NCI-H69 (cell line): Measurements from ENCODE around the gene SGCD.
A peak's percentile ranks its signal among the peaks of the same experiment; 100 is the strongest.

Experiments used
- DNase-seq: peaks from one replicate; lab custom pipeline; 2025; lab: John Stamatoyannopoulos, UW

The SGCD gene

DNA sequence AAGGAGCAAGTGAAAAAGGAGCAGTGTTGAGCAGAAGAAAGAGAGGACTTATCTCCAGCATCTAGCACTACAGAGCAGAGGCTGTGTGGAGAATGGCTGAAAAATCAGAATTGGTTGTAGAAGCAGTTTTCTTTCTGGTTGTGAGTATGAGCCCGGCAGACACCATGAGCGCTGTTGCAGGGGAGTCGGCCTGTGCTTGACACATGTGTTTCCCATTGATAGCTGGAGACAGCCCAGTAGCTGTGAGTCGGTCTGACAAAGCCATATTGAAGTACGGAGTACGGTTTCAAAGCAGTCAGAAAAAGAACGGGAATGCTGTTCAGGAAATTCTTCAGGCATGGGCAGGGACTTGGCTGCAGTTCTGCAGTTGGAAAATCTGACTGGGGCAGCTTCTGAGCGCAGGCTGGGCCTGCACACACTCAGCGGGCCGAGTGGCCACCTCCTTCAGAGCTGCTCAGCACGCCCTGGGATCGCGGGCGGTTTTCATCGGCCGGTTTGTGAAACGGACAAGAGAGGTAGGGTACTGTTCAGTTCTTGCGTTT is at the start of gene SGCD:
Gene SGCD (plus strand): TSS at position 447 of the 542 bp plus-strand sequence.
- DNase-seq: peak; percentile 84

DNA sequence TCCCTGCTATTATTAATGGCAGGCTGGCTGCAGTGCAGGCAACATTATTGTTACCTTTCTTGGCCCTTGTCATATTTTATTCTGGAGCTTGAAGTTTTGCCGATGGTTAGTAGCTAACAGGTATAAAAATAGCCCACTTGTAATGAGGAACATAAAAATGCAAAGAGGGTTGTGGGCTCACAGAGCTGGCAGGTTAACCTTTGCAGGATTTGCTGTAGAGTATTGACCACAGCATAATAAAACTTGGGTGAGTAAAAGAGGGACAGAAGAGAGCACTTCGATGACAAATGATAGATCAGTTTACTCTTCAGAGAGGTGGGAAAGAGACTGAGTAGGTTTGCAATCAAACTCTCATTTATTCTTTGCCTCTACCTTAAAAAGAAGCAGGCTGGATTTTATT is 49.7 kb upstream of the SGCD start:
- no peak for DNase-seq

- DNase-seq: peak; percentile 93
These were observed 31.5 kb upstream of the SGCD start for GRCh38 chr5:156295431-156295830.

DNA sequence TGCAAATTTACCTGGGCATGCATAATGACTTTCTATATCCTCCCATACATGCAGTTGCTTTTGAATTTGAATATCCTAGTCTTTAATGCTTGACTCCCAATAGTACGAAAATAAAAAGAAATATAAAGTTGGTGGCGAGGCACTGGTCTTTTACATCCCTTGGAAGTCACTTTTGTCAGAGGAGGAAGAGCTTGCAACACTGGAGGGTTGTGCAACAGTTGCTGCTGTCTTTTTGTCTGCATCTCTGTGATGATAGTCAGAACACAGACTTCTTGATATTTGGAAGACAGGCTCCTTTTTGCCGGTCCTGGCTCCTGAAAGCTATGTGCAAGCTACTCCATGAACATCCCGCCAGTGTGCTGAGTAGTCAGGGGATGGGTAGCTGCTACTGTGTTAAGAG is 16.8 kb upstream of the SGCD start:
- DNase-seq: no peak

DNA sequence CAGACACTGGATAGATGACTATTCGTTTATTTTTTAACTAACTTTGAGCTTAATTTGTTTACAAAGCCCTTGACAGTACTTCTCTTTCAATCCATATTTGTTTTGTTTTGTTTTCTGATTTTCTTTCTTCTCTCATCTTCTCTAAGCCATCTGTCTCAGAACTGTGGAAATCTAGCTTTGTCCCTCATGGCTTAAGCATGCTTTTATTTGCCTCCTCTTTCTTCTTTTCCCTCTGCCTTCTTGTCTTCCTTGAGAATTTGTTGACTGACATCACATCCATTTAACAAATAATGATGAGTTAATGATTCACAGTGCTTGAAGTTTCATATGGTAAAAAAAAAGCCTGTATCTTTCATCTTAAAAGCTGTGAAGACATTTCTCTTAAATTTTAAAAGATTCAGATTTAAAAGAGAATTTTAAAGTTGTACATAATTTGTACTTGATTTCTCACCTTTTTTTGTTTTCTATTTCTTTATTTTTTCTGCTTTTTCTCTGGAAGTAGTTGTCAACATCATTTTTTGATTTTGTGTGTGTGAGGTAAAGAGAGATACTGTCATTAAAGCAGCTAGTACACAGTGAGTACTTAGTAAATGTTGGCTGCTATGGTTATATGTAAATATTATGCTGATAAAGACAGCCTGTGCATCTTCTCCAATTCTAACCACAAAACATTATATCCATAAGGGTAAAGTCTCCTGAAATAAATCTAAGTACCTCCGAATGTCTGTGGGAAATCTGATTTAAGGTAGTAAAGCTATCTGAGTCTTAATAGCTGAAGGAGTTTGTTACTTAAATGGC is 13.9 kb upstream of the SGCD start:
- peak; percentile 29 for DNase-seq

DNA sequence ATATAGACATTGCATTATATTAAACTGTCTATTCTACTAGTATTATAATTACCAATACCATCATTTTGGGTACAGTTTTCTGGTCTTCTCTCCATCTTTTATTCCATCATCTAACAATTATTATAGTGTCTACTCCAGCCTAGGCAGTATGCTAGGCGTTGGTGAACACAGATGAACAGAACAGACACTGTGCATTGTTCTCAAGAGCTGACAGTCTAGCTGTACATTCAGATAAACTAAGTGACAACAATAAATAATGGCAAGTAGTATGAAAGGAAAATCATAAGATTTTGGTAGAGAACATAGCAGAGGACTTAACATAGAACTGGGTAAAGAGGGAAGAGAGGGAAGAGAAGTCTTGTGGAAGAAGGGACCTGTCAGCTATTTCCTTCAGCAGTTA is 12.5 kb upstream of the SGCD start:
- DNase-seq: no peak

DNA sequence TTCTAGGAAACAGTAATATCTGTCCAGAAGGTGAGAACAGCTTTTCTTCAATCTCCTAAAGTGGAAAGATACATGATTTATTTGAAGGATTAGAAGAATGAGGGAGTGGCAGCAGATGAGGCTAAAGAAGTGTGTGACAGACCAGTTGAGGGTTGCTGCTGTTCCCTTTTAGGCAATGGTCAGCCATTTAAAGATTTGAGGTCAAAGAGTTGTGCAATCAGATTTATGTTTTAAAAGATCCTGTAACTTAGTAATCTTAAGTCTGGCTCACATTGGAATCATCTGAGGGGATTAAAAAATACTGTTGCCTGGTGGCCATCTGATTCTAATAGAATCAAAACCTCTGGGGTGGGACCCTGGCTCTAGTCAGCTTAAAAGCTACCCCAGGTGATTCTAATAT is 4.3 kb upstream of the SGCD start:
- DNase-seq: no peak

DNA sequence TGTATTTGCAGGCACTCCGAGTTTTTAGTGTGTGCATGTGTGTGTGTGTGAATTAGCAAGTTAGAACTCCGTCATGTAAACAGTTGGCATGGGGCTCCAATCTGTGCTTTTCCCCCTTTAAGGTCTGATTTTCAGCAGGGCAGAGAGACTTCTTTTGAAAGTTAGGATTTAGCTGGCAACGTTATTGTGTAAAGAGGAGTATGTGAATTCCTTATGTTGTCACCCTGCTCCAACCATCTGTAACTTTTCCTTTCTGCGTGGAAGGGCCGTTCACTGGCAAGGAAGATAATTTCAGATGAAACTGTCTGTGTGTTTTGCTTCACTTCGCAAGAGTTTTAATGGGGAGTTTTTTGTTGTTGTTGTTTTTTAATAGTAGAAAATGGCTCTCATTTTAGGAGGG is 332 bp downstream of the SGCD start:
- peak; percentile 55 for DNase-seq

GRCh38 chr5:156328161-156328560 is 1.2 kb downstream of the SGCD start:
- peak; percentile 36 for DNase-seq

DNA sequence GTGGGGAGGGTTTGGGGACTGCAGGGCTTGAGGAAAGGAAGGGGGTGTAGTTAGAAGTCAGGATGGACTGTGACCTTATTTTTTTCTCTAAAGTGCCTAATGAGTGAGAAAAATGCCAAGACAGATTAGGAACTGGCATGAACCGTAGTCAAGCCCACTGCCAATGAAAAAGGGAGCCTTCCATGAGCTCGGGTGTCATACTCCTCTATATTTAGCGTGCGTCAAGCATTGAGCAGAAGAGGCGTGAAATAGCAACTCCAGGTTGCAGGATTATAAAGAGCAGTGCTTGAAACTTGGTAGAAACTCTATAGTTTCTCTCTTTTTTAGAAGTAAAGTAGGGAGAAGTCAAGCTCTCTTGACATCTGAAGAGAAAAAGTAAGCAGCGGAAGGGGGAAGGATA is 1.8 kb downstream of the SGCD start:
- no peak for DNase-seq

DNA sequence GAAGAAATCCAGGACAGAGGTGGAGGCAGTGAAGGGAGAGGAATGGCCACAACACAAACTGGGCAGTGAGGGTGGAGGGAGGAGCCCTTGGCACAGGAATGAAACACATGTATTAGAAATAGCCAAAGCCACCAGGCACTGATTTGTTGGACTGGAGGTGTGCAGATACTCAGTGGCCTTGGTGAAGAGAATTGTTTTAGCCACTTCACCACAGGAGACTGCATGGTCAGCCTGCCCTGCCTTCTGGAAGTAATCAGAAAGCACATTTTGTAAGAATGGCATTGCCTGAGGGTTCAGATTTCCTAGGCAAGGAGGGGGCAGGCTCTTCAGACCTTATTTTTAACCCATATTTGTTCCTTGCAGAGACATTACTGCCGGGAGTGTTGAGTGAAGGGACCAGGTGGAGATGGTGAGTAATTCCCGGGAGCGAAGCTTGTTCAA is 2.2 kb downstream of the SGCD start:
- peak; percentile 64 for DNase-seq

DNA sequence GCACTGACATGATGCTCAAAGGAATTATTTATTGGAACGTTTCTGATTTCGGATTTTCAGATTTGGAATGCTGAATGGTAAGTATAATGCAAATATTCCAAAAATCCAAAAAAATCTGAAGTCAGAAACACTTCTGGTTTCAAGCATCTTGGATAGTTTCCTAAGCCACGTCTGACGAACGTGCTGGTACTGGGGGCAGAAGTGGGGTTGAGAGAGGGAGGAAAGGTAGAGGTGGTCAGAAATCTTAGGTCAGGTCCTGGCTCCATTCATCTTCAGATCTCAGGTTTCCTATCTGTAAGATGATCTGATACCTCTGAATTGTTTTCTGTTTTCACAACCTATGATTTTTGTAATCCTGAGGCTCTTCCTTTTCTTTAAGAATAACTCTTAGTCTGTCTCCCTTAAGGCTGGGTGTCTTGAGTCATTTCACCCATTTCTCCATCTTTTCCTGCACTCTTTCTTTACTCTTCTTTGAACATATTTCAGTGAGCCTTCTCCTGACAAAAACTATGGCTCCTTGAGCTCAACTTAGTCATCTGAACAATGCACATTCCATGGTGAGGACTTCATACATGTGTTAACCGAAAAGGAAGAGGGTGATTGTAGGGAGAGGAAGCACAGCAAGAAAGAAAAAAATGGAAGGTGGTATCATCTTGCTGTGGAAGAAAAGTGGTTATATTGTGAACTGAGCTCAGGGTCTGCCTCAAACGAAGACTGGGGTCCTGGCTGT is 3.3 kb downstream of the SGCD start:
- no peak for DNase-seq

DNA sequence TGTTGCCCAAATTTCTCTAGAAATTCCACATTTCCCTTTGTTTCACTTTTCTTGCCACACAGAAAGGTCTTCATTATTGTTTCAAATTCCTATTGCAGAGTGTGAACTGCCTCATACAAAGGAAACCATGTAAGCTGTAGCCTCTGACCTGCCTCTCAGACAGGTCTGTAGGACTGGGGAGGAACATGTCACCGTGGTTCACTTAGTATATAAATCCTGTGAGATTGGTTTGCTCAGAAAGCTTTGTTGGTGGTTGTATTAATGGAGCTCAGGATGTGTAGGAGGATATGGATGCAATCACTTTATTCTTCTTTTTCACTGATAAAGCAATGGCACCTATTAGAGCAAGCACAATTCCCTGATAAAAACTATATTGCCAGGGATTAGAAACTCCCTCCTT is 4.2 kb downstream of the SGCD start:
- DNase-seq: peak; percentile 52

DNA sequence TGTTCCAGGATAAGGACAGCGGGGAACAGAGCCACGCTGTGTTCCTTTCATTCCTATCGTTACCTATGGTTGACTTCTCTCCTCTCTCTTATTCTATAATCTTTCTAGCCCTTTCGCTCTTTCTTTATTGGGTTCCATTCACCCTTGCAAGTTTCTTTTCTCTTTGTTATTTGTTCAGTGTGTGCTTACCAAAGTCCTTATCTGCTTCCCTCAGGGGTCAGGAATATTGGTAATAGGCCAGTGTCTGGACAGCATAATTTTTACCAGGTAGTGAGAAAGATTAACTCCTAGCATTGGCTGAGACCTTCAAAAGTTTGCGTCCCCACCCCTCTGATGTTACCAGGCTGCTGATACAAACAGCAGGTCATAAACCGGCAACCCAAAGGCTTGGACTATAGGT is 4.9 kb downstream of the SGCD start:
- no peak for DNase-seq

DNA sequence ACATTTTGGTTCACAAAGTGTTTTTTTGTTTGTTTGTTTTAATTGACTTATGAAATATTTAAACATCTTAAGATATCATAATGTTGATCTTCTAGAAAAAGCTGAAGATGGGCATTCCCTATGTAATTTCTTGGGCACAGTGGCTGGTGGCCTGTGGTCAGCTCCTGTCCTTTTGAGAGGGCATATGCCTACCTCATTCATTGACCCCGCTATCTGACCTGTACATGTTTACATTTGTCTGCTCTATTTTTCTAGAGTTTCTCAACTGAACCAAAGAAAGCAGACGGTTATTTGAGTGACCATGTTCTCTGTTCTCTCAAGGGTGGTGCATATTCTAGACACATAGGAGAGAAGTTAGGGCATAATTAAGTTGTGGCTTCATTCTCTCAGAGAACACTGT is 5.3 kb downstream of the SGCD start:
- DNase-seq: no peak

DNA sequence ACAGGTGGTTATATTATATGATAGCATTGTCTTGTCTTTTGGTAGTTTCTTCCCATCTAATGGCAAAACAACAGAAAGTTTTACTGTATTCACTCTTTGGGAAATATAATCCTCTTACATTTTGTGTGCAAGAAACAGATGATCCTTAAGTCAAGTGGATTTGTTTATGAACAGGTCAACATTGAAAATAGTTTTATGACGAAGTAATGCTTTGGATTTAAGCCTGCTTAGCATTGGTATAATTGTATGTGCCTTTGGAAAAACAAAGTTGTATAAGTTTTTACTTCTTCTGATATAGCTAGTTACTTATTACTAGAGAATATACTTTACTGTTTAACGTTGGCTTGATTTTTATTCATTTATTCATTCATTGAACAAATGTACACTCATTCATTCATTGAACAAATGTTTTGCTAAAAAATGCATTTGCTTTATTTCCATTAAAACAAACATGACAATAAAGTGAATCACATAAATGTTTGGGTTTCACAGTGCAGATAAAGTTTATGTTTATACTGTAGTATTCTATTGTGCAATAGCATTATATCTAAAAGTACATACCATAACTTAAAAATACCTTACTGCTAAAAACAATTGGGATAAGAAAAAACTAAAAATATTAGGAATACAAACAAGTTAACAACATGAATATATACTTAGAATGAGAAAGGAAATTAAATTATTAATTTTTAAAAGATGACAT is 12.3 kb downstream of the SGCD start:
- DNase-seq: no peak

DNA sequence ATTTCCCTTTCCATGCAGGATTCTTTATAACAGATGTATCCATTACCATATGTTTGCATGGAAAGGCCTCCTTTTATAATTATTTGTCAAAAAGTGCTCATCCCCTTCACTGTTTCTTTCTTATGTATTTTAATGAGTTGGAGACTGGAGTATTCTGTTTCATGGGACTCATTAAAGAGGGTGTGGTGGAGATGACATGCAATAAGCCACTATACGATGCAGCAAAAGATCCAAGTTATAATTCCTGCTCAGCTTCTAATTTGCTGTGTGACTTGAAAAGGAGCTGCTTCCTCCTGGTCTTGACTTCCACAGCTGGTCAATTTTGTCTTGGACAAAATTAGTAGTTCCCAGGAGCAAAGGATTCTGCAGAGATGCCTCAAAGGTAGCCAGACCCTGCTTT is 13.9 kb downstream of the SGCD start:
- peak; percentile 19 for DNase-seq

- DNase-seq: no peak
These were observed 23.3 kb downstream of the SGCD start for GRCh38 chr5:156350256-156350655.

DNA sequence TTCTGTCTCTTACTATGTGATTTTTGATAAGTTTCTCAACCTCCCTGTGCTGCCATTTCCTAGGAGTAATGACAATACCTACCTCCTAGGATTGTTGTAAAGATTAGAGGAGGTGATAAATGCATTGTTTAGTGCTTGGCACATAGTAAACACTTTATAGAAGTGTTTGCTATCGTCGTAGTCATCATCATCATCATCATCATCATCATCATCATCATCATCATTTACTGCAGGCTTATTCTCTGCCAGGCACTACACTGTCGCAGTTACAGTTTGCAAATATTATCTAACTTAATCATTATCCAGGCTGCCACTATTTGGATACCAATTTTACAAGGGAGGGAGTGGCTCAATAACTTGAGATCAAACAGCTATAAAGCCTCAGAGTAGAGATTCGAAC is 24.5 kb downstream of the SGCD start:
- DNase-seq: no peak

DNA sequence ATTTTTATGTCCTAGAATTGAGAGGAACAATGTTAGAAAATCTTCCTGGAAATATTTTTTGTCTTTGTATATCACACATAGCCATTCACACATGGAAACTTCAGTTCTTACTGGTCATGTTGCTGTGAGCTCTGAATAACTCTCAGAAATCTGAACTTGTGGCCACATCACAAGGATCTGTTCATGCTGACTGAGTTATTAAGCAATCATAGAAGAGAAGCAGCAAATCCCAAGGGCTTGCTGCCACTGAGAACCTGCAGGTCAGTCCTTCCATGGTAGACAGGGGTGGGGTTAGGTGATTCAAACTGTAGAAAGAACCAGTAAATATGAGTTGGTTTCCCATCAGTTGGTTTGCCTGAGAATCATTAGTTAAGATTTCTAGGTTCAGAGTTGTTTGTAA is 27.6 kb downstream of the SGCD start:
- peak; percentile 29 for DNase-seq

- DNase-seq: peak; percentile 87
These were observed 29.3 kb downstream of the SGCD start for GRCh38 chr5:156356238-156356637.

- peak; percentile 56 for DNase-seq
These were observed 32.5 kb downstream of the SGCD start for GRCh38 chr5:156359476-156359875.
